K562 (cell line): ENCODE data around the gene DAAM1. TPM values are rescaled to one million over a fixed set of nuclear protein-coding genes. Genes with fewer than 3 reads are reported as not detected.

Source experiments
- ATAC-seq: fragments of 200-7000 bp; cut with Tn5 transposase; 3 replicates; pipeline ENCODE4 v1.9.1; 2020; ENCODE audit warnings: moderate library complexity
- BruUV-seq: library from RNA; stranded (reverse); fragments of 400-500 nt; replicated peaks from 2 replicates; lab custom pipeline; 2021; lab: Mats Ljungman, UMichigan
- CTCF ChIA-PET: fragments of 300-600 bp; formaldehyde crosslinking; extraction: SDS; loops from one replicate; lab custom pipeline; 2021; ENCODE audit warnings: low intra/inter-chr PET ratio; lab: Yijun Ruan, JAX
- POLR2A ChIA-PET: fragments of 300-600, 350-650 bp; sonication (Branson Sonifier 250); formaldehyde crosslinking; extraction: SDS; loops from one replicate; lab custom pipeline; 2021; ENCODE audit warnings: antibody characterized with exemption, inconsistent platforms; lab: Yijun Ruan, JAX
- DNase-seq, 4 experiments: peaks; one replicate each; pipeline versions ENCODE4 v3.0.0 to v3.0.0-alpha.2; 2011 to 2018; ENCODE audit warnings: low spot score in 3 of 4, mixed read lengths in 3 of 4; ENCODE audit errors: extremely low read depth in 1 of 4
- FAIRE-seq: peaks from 2 replicates; lab custom pipeline; 2011; peaks lifted over from hg19 to GRCh38; lab: Jason Lieb, UNC
- H2AFZ ChIP-seq: 2 replicates; pipeline ENCODE4 v1.6.0; 2011; ENCODE audit warnings: low read depth, low read length, control low read depth, inconsistent platforms
- H3K27ac ChIP-seq: fragments of 200-600 bp; 3 replicates; pipeline ENCODE4 v1.8.0; 2011; ENCODE audit warnings: low read depth, mild to moderate bottlenecking, control low read depth, inconsistent platforms, low read length, moderate library complexity, mixed read lengths; ENCODE audit errors: extremely low read depth
- H3K27me3 ChIP-seq, 2 experiments: fragments of 300-600 bp in 1 of 2; 2 replicates in 1 of 2; 3 replicates in 1 of 2; pipeline versions ENCODE4 v1.6.0 to v1.8.0; 2011; ENCODE audit warnings: inconsistent platforms in 2 of 2, low read length in 2 of 2, mild to moderate bottlenecking in 1 of 2, mixed read lengths in 1 of 2, moderate library complexity in 1 of 2; ENCODE audit not compliant: control insufficient read depth in 2 of 2, insufficient read depth in 2 of 2
- H3K36me3 ChIP-seq: fragments of 300-600 bp; 3 replicates; pipeline ENCODE4 v1.8.0; 2011; ENCODE audit warnings: mild to moderate bottlenecking, low read length, inconsistent platforms; ENCODE audit not compliant: control insufficient read depth, insufficient read depth
- H3K4me1 ChIP-seq, 2 experiments: fragments of 200-600 bp in 1 of 2; replicated peaks in 1 of 2; 2 replicates in 1 of 2; 3 replicates in 1 of 2; pipeline versions ENCODE4 v1.5.1 to v1.8.0; 2011; ENCODE audit warnings: inconsistent platforms in 2 of 2, low read length in 2 of 2, mild to moderate bottlenecking in 1 of 2, mixed read lengths in 1 of 2, moderate library complexity in 1 of 2; ENCODE audit not compliant: control insufficient read depth in 2 of 2, insufficient read depth in 2 of 2
- H3K4me2 ChIP-seq: 2 replicates; pipeline ENCODE4 v1.6.1; 2011; ENCODE audit warnings: low read length, control low read depth, inconsistent platforms, mixed read lengths; ENCODE audit not compliant: insufficient read depth
- H3K4me3 ChIP-seq: fragments of 200-600 bp; sonication (generic), shearing (Covaris generic); 2 replicates; pipeline ENCODE4 v1.5.1; 2016; ENCODE audit warnings: control low read depth, inconsistent platforms
- H3K79me2 ChIP-seq: fragments of 200-600 bp; 3 replicates; pipeline ENCODE4 v1.8.0; 2011; ENCODE audit warnings: low read length, inconsistent platforms; ENCODE audit not compliant: control insufficient read depth, insufficient read depth
- H3K9ac ChIP-seq, 2 experiments: 2 replicates each; pipeline versions ENCODE4 v1.6.0 to v1.6.1; 2011; ENCODE audit warnings: low read depth in 2 of 2, low read length in 2 of 2, control low read depth in 1 of 2, inconsistent platforms in 1 of 2, mild to moderate bottlenecking in 1 of 2, mixed read lengths in 1 of 2; ENCODE audit not compliant: insufficient read depth in 1 of 2
- H3K9me1 ChIP-seq: one replicate; pipeline ENCODE4 v1.6.0; 2011; ENCODE audit warnings: inconsistent platforms, mild to moderate bottlenecking, low read length, moderate library complexity; ENCODE audit not compliant: control insufficient read depth, insufficient read depth
- H3K9me3 ChIP-seq: replicated peaks from 2 replicates; pipeline ENCODE4 v1.5.1; 2011; ENCODE audit warnings: low read depth, low read length, inconsistent platforms; ENCODE audit not compliant: control insufficient read depth, insufficient read depth
- H4K20me1 ChIP-seq: replicated peaks from 2 replicates; pipeline ENCODE4 v1.6.1; 2011; ENCODE audit warnings: low read length, inconsistent platforms, mixed read lengths; ENCODE audit not compliant: control insufficient read depth, insufficient read depth
- CSDE1 ChIP-seq, 2 experiments: fragments of 450-650 bp; IDR thresholded peaks; 2 replicates each; pipeline ENCODE4 v1.6.1; 2016; ENCODE audit warnings: mild to moderate bottlenecking in 1 of 2
- ESRRA ChIP-seq: fragments of 450-650 bp; IDR thresholded peaks from 2 replicates; pipeline ENCODE4 v1.6.1; 2014; ENCODE audit warnings: low read depth, mild to moderate bottlenecking, moderate library complexity, borderline replicate concordance
- FOSL1 ChIP-seq: fragments of 200-800 bp; sonication (Bioruptor generic); conservative IDR thresholded peaks from 2 replicates; pipeline ENCODE4 v1.6.1; 2016; ENCODE audit warnings: missing genetic modification characterization, missing compliant biosample characterization
- JUND ChIP-seq, 2 experiments: IDR thresholded peaks; 2 replicates in 1 of 2; 3 replicates in 1 of 2; pipeline ENCODE4 v1.6.1; 2011; ENCODE audit warnings: borderline replicate concordance in 2 of 2, low read depth in 2 of 2, low read length in 2 of 2, improper control_type of control experiment in 1 of 2, missing biosample characterization in 1 of 2, missing genetic modification characterization in 1 of 2, missing genetic modification reagents in 1 of 2
- MEIS2 ChIP-seq: fragments of 450-650 bp; IDR thresholded peaks from 2 replicates; pipeline ENCODE4 v1.6.1; 2014; ENCODE audit warnings: mild to moderate bottlenecking; ENCODE audit not compliant: partially characterized antibody
- RAD51 ChIP-seq: fragments of 450-650 bp; IDR thresholded peaks from 2 replicates; pipeline ENCODE4 v1.7.1; 2016; ENCODE audit warnings: low read depth, mild to moderate bottlenecking, borderline replicate concordance
- RBM17 ChIP-seq: fragments of 200-400 bp; formaldehyde crosslinking; IDR thresholded peaks from 2 replicates; pipeline ENCODE4 v1.6.1; 2017; ENCODE audit warnings: low read depth, mild to moderate bottlenecking, low read length, borderline replicate concordance
- SIN3B ChIP-seq: fragments of 450-650 bp; IDR thresholded peaks from 2 replicates; pipeline ENCODE4 v1.6.1; 2017; ENCODE audit warnings: low read depth, mild to moderate bottlenecking, moderate library complexity
- ZBTB7A ChIP-seq: IDR thresholded peaks from 2 replicates; pipeline ENCODE4 v1.6.1; 2011; ENCODE audit warnings: low read depth, mild to moderate bottlenecking, low read length, moderate library complexity, borderline replicate concordance; ENCODE audit not compliant: control insufficient read depth
- ZNF24 ChIP-seq: fragments of 450-650 bp; IDR thresholded peaks from 2 replicates; pipeline ENCODE4 v1.6.1; 2016
- in situ Hi-C: fragments of 300-500 bp; cut with MboI; formaldehyde crosslinking; loops from 4 replicates; pipeline ENCODE4 v1.15.0; 2018; ENCODE audit warnings: inconsistent platforms, mixed read lengths
- intact Hi-C: fragments of 100-400 bp; cut with micrococcal nuclease; formaldehyde crosslinking; loops from 2 replicates; pipeline ENCODE4 v1.14.2; 2022
- polyA plus RNA-seq, 8 experiments: library from polyadenylated mRNA; depleted of rRNA in 4 of 8; stranded (reverse) in 5 of 8; unstranded in 3 of 8; fragments of >200 nt; fragmentation: Nextera tagmentation in 2 of 8; fragmentation: Illumina TruSeq in 1 of 8; extraction: Ambion mirVana in 2 of 8; extraction: Trizol in 1 of 8; gene quantifications; 2 replicates each; pipeline versions ENCODE4 v1.2.1 to v1.2.3, GENCODE V29; 2011 to 2014; ENCODE audit warnings: inconsistent platforms in 1 of 8, missing spikeins in 1 of 8
- total RNA-seq, 7 experiments: library from RNA; depleted of rRNA in 6 of 7; stranded (reverse); fragments of >200 nt in 6 of 7; fragmentation: Illumina TruSeq in 2 of 7; extraction: Trizol in 2 of 7; gene quantifications; 2 replicates each; pipeline versions ENCODE4 v1.2.1 to v1.2.3, GENCODE V29; 2011 to 2021; ENCODE audit warnings: low replicate concordance in 1 of 7
- TF ChIP-seq, protein P1 (sequence below): sonication (generic); formaldehyde crosslinking; IDR thresholded peaks from 2 replicates; pipeline ENCODE4 v1.5.0; 2020; ENCODE audit warnings: missing genetic modification reagents
- TF ChIP-seq, protein P2 (sequence below), 2 experiments: fragments of 450-650 bp in 1 of 2; sonication (generic) in 1 of 2; formaldehyde crosslinking in 1 of 2; IDR thresholded peaks in 1 of 2; conservative IDR thresholded peaks in 1 of 2; 2 replicates each; pipeline versions ENCODE4 v1.6.1 to v1.8.1; 2016 to 2023; ENCODE audit warnings: mild to moderate bottlenecking in 2 of 2, moderate library complexity in 2 of 2, inconsistent platforms in 1 of 2, missing genetic modification reagents in 1 of 2
- TF ChIP-seq, protein P3 (sequence below), 2 experiments: fragments of 450-650 bp in 1 of 2; IDR thresholded peaks; 2 replicates each; pipeline ENCODE4 v1.6.1; 2011 to 2017; ENCODE audit warnings: low read depth in 2 of 2, antibody characterized with exemption in 1 of 2, borderline replicate concordance in 1 of 2, low read length in 1 of 2, mild to moderate bottlenecking in 1 of 2, mixed read lengths in 1 of 2; ENCODE audit not compliant: control insufficient read depth in 1 of 2
- TF ChIP-seq, protein P4 (sequence below): sonication (generic); formaldehyde crosslinking; IDR thresholded peaks from 2 replicates; pipeline ENCODE4 v1.9.0; 2022; ENCODE audit warnings: mild to moderate bottlenecking, missing genetic modification reagents

Gene DAAM1
- total and polyA plus RNA-seq, 9 of the 15 experiments (the other 6 are each of a cell fraction or from before 2014, with no cell fraction given): 3.6 to 11.6 (median 6.7) TPM

DNA sequence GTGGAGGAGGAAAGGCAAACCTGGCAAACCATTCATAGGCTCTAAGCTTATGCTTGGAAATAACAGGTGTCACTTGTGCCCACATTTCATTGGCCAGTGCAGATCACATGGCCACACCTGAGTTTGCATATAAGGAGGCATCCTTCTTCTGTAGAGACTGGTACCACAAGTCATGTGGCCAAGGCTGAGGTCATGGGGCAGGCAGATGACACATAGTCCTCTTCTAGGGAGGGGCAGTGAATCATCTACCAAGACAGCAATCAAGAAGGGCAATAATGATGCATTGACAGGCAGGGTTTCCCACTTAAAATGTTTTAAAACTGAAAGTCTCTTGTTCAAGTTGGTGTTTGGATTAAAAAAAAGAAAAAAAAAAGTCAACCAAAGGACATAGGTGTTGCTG, 77.3 kb downstream of the DAAM1 start:
- FAIRE-seq (no peak), ATAC-seq (no peak), DNase-seq (no peak)
- H3K9me3 ChIP-seq: no peaks in the 10 kb centered on the region
- no peak overlapping the region for H2AFZ ChIP-seq
- in situ Hi-C loops: no loop called here
- no TSS peak for BruUV-seq
- H3K4me1 ChIP-seq: no peaks in the 10 kb centered on the region
- no peak overlapping the region for H3K4me2 ChIP-seq
- H3K4me3 ChIP-seq: no peak overlapping the region
- no peak overlapping the region for H3K9ac ChIP-seq
- H3K27me3 ChIP-seq: no peaks in the 10 kb centered on the region
- TF ChIP-seq, protein P1, sequence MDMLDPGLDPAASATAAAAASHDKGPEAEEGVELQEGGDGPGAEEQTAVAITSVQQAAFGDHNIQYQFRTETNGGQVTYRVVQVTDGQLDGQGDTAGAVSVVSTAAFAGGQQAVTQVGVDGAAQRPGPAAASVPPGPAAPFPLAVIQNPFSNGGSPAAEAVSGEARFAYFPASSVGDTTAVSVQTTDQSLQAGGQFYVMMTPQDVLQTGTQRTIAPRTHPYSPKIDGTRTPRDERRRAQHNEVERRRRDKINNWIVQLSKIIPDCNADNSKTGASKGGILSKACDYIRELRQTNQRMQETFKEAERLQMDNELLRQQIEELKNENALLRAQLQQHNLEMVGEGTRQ: peak; percentile 58
- TF ChIP-seq, protein P2, sequence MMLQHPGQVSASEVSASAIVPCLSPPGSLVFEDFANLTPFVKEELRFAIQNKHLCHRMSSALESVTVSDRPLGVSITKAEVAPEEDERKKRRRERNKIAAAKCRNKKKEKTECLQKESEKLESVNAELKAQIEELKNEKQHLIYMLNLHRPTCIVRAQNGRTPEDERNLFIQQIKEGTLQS (IDR thresholded peaks at IDR 0.05): peak; percentile 70
- TF ChIP-seq, protein P2 (CRISPR knock-in tag; conservative IDR thresholded peaks at IDR 0.05): no peak
- TF ChIP-seq RAD51 (peak; percentile 55; the same call in 1 of the 2 replicates), ZBTB7A (no peak), FOSL1 (tag) (peak; percentile 35), ZNF24 (peak; percentile 72), MEIS2 (peak; percentile 21), SIN3B (no peak), RBM17 (no peak), JUND (IDR thresholded peaks at IDR 0.05; ENCODE audit: borderline replicate concordance, low read depth, low read length) (peak; percentile 26; the same call in 1 of the 2 replicates), JUND (tag; IDR thresholded peaks at IDR 0.05; ENCODE audit: borderline replicate concordance, low read depth, low read length) (no peak), ESRRA (no peak), CSDE1 (IDR thresholded peaks at IDR 0.05) (no peak)
- TF ChIP-seq, protein P3, sequence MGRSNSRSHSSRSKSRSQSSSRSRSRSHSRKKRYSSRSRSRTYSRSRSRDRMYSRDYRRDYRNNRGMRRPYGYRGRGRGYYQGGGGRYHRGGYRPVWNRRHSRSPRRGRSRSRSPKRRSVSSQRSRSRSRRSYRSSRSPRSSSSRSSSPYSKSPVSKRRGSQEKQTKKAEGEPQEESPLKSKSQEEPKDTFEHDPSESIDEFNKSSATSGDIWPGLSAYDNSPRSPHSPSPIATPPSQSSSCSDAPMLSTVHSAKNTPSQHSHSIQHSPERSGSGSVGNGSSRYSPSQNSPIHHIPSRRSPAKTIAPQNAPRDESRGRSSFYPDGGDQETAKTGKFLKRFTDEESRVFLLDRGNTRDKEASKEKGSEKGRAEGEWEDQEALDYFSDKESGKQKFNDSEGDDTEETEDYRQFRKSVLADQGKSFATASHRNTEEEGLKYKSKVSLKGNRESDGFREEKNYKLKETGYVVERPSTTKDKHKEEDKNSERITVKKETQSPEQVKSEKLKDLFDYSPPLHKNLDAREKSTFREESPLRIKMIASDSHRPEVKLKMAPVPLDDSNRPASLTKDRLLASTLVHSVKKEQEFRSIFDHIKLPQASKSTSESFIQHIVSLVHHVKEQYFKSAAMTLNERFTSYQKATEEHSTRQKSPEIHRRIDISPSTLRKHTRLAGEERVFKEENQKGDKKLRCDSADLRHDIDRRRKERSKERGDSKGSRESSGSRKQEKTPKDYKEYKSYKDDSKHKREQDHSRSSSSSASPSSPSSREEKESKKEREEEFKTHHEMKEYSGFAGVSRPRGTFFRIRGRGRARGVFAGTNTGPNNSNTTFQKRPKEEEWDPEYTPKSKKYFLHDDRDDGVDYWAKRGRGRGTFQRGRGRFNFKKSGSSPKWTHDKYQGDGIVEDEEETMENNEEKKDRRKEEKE (IDR thresholded peaks at IDR 0.05; ENCODE audit: borderline replicate concordance in 1 of 2, control insufficient read depth in 1 of 2, low read depth in 2 of 2, low read length in 1 of 2): no peak
- TF ChIP-seq, protein P4, sequence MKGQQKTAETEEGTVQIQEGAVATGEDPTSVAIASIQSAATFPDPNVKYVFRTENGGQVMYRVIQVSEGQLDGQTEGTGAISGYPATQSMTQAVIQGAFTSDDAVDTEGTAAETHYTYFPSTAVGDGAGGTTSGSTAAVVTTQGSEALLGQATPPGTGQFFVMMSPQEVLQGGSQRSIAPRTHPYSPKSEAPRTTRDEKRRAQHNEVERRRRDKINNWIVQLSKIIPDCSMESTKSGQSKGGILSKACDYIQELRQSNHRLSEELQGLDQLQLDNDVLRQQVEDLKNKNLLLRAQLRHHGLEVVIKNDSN (CRISPR knock-in tag): peak; percentile 76
- no peak overlapping the region for H3K27ac ChIP-seq
- no peaks in the 10 kb centered on the region for H3K79me2 ChIP-seq
- ChIA-PET POLR2A (no interaction called here), CTCF (no interaction called here)
- H3K36me3 ChIP-seq: no peaks in the 10 kb centered on the region; the same call in 2 of the 3 replicates
- intact Hi-C loops: no loop called here
- H3K9me1 ChIP-seq: no peaks in the 10 kb centered on the region
- H4K20me1 ChIP-seq: no peaks in the 10 kb centered on the region
